ENCODE data around the gene VGLL4. TPM values are rescaled to one million over a fixed set of nuclear protein-coding genes. Genes with fewer than 3 reads are reported as not detected.

The VGLL4 gene
- total RNA-seq, 1 experiment from 2014 or later = 43.0 TPM

- TF ChIP-seq, protein P1, sequence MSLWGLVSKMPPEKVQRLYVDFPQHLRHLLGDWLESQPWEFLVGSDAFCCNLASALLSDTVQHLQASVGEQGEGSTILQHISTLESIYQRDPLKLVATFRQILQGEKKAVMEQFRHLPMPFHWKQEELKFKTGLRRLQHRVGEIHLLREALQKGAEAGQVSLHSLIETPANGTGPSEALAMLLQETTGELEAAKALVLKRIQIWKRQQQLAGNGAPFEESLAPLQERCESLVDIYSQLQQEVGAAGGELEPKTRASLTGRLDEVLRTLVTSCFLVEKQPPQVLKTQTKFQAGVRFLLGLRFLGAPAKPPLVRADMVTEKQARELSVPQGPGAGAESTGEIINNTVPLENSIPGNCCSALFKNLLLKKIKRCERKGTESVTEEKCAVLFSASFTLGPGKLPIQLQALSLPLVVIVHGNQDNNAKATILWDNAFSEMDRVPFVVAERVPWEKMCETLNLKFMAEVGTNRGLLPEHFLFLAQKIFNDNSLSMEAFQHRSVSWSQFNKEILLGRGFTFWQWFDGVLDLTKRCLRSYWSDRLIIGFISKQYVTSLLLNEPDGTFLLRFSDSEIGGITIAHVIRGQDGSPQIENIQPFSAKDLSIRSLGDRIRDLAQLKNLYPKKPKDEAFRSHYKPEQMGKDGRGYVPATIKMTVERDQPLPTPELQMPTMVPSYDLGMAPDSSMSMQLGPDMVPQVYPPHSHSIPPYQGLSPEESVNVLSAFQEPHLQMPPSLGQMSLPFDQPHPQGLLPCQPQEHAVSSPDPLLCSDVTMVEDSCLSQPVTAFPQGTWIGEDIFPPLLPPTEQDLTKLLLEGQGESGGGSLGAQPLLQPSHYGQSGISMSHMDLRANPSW (CRISPR knock-in tag; conservative IDR thresholded peaks at IDR 0.05; ENCODE audit: low read depth) = no peak
- TF ChIP-seq NFYB (CRISPR knock-in tag; conservative IDR thresholded peaks at IDR 0.05; ENCODE audit: low read depth) (no peak), SMAD4 (CRISPR knock-in tag; IDR thresholded peaks at IDR 0.05) (no peak), GTF2I (CRISPR knock-in tag; conservative IDR thresholded peaks at IDR 0.05) (no peak)
- TF ChIP-seq, protein P2, sequence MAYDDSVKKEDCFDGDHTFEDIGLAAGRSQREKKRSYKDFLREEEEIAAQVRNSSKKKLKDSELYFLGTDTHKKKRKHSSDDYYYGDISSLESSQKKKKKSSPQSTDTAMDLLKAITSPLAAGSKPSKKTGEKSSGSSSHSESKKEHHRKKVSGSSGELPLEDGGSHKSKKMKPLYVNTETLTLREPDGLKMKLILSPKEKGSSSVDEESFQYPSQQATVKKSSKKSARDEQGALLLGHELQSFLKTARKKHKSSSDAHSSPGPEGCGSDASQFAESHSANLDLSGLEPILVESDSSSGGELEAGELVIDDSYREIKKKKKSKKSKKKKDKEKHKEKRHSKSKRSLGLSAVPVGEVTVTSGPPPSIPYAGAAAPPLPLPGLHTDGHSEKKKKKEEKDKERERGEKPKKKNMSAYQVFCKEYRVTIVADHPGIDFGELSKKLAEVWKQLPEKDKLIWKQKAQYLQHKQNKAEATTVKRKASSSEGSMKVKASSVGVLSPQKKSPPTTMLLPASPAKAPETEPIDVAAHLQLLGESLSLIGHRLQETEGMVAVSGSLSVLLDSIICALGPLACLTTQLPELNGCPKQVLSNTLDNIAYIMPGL (CRISPR knock-in tag; IDR thresholded peaks at IDR 0.05) = no peak
Measured at GRCh38 chr3:11643605-11644087, at the start of gene VGLL4 (continued).

GRCh38 chr3:11692532-11692813, 48.8 kb upstream of the VGLL4 start:
- peak; percentile 56 for ATAC-seq
- CTCF ChIA-PET = interaction anchor here (0.6 to 1.3 kb wide), 3 partner anchors 11 to 438 kb away, joined by 3 to 4 read pairs (median 4); no protein-coding TSS in a partner anchor
- POLR2A ChIA-PET = interaction anchor here (0.7 kb wide), 1 partner anchor 13 kb away, joined by 6 read pairs; no protein-coding TSS in a partner anchor
- Mint-ChIP-seq H3K27me3 (ENCODE audit: low read depth) (no peaks in the 10 kb centered on the region), H3K36me3 (0 out of 2 replicates have a peak, but pooled peaks cover 3% of the 10 kb centered on the region), H3K27ac (peak overlapping the region; percentile 98), H3K9me3 (no peaks in the 10 kb centered on the region), H3K4me1 (peaks cover 34% of the 10 kb centered on the region), H3K4me3 (no peak overlapping the region)
- TF ChIP-seq CREM (CRISPR knock-in tag; IDR thresholded peaks at IDR 0.05) (no peak), OVOL2 (CRISPR knock-in tag; IDR thresholded peaks at IDR 0.05; ENCODE audit: borderline replicate concordance) (no peak), E2F4 (CRISPR knock-in tag; IDR thresholded peaks at IDR 0.05; ENCODE audit: borderline replicate concordance, low read depth) (no peak), PRRX2 (CRISPR knock-in tag; IDR thresholded peaks at IDR 0.05) (no peak), ZNF219 (CRISPR knock-in tag; IDR thresholded peaks at IDR 0.05; ENCODE audit: borderline replicate concordance) (no peak), RELA (CRISPR knock-in tag; IDR thresholded peaks at IDR 0.05; ENCODE audit: borderline replicate concordance) (no peak), ZNF263 (CRISPR knock-in tag; IDR thresholded peaks at IDR 0.05; ENCODE audit: low read depth) (no peak), FOXJ3 (CRISPR knock-in tag; IDR thresholded peaks at IDR 0.05; ENCODE audit: borderline replicate concordance) (no peak), GRHL2 (CRISPR knock-in tag; IDR thresholded peaks at IDR 0.05; ENCODE audit: insufficient replicate concordance, severe bottlenecking) (no peak)
- TF ChIP-seq, protein P3, sequence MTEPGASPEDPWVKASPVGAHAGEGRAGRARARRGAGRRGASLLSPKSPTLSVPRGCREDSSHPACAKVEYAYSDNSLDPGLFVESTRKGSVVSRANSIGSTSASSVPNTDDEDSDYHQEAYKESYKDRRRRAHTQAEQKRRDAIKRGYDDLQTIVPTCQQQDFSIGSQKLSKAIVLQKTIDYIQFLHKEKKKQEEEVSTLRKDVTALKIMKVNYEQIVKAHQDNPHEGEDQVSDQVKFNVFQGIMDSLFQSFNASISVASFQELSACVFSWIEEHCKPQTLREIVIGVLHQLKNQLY (CRISPR knock-in tag; IDR thresholded peaks at IDR 0.05) = no peak
- TF ChIP-seq, protein P4, sequence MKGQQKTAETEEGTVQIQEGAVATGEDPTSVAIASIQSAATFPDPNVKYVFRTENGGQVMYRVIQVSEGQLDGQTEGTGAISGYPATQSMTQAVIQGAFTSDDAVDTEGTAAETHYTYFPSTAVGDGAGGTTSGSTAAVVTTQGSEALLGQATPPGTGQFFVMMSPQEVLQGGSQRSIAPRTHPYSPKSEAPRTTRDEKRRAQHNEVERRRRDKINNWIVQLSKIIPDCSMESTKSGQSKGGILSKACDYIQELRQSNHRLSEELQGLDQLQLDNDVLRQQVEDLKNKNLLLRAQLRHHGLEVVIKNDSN (CRISPR knock-in tag; IDR thresholded peaks at IDR 0.05) = no peak
- TF ChIP-seq, protein P5, sequence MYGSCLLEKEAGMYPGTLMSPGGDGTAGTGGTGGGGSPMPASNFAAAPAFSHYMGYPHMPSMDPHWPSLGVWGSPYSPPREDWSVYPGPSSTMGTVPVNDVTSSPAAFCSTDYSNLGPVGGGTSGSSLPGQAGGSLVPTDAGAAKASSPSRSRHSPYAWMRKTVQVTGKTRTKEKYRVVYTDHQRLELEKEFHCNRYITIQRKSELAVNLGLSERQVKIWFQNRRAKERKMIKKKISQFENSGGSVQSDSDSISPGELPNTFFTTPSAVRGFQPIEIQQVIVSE (CRISPR knock-in tag; IDR thresholded peaks at IDR 0.05; ENCODE audit: borderline replicate concordance) = no peak
- no peak for DNase-seq (ENCODE audit: low spot score)

Data from WTC11 (cell line).